Measurements from ENCODE around the gene TERT.
"Not testable (repeated sequence)": the region's sequence is repeated elsewhere in the genome, so short reads cannot be mapped to it uniquely, and the experiment has no call there.

TERT gene

DNA sequence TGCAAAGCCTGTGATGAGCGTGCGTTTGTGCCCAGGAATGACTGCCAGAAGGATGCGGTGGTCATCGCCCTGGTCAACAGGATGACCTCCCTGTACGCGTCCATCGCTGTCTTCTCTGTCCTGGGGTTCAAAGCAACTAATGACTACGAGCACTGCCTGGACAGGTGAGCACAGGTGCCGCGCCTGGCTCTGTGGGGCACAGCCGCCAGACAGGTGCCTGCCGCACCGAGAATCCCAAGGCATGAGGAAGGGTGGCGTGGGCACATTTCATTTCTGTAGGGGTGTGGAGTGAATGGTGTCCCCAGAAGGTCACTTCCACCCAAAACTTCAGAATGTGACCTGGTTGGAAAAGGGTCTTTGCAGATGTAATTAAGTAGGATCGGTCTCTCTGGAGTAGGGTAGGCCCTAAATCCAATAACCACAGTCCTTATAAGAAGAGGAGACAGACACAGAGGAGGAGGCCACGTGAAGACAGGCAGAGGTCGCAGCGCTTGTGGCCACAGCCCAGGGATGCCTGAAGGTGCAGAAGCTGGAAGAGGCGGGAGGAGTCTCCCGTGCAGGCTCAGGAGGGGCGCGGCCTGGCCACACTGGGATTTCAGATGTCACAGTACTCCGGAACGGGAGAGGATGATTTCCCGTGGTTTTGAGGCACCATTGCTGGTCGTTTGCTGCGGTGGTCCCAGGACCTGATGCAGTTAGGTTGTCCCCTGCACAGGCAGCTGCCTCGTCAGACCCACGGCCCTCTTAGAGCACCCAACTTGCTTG is 54.2 kb downstream of the TERT start:
- no peak for DNase-seq (ENCODE audit: low read depth in 2 of 2)

DNA sequence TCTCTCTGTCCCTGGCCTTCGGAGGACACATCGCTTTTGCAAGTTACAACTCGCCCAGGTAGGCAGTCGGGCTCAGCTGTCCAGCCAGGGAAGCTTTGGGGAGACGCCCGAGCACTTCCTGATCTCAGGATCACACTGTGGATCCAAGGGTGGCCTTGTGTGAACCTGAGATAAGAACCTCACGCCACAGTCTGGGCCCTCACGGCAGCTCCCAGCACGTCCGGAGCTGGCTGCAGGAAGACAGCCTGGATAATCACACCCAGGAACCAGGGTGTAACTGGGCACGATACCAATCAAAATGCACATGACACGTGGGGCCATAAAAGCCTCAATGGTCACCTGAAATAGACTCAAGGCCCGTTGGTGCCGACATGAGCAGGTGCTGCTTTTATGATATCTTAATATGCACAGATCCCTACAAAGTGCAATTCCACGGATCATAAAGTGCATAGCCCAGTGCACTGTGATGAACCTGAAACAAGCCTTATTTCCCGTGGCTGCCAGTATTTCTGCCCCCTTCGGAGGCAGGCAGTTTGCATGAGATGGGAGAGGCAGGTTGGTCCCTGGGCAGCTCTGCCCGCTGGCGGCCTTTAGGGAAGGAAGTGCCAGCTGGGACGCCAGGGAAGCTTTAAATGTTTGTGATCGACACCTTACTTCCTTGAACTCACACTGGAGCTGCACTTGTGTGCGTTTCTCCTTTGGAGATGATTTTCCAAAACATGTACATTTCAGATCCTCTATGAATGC is 55.2 kb downstream of the TERT start:
- DNase-seq (ENCODE audit: low read depth in 2 of 2) = no peak

DNA sequence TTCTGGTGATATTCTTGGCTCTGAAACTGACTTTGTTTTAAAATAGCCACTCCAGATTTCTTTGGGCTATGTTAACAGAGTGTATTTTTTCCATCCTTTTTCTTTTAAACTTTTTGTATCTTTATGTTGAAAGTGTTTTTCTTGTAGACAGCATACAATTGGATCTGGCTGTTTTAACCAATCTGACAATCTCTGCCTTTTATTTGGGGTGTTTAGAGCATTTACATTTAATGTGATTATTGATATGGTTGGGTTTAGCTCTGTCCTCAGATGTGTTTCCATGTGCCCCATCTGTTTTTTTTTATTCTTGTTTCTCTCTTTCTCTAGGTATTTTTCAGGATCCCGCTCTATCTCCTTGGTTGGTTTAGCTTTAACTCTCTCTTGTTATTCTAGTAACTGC is 59.0 kb downstream of the TERT start:
- no peak for DNase-seq (ENCODE audit: low read depth in 2 of 2)

DNA sequence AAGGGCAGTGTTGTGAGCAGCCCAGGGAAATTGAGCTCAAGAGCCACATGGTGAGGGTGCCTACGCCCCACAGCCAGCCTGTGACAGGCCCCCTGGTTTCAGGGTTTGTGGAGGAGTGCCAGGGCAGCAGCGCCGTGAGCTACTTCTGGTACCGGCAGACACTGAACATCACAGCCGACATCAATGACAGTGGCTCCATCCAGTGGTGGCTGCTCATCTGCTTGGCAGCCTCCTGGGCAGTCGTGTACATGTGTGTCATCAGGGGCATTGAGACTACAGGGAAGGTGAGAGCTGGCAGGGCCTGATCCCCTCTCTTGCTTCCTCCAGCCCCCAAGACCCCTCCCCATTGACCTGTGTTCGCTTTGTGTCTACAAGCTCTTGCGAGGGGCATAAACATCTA is 59.5 kb downstream of the TERT start:
- DNase-seq (ENCODE audit: low read depth in 2 of 2) = no peak

DNA sequence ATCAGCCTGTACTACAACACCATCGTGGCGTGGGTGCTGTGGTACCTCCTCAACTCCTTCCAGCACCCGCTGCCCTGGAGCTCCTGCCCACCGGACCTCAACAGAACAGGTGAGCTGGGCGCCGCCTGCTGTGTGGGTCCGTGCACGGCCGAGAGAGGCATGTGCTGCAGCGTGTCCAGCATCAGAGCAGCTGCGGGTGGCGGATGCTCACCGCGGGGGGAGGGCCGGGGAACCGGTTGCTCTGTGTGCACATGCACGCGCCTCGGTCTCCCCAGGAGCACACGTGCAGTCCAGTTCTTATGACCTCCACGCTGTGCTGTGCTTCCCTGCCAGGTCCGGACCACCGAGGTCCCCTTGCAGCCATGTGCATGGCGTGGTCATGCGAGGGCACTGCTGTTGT is 62.1 kb downstream of the TERT start:
- DNase-seq (ENCODE audit: low read depth in 2 of 2) = no peak

DNA sequence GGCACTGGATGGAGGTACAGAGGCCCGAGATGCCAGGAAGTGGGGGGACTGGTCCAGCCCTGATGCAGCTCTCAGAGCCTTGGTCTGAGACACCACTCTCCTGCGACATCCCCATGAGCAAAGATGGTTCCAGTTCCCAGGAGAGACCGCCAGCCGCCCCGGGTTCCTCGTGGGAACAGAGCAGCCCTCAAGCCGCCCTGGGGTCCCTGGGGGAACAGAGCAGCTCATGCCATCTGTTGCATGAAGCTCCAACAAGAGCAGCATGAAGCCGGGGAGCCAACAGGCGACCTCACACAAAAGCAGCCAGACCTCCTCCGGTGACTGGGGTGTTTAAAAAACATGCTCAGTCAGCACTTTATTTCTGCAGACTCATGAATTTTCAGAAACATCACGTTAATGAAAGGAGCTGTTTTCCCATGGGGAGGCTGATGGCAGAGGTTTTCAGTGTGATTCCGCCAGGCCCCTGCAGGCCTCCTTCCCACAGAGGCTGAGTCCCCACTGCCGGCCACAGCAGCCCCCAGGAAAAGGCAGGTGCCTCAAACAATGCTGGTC is 63.4 kb downstream of the TERT start:
- DNase-seq (ENCODE audit: low read depth in 2 of 2) = no peak

DNA sequence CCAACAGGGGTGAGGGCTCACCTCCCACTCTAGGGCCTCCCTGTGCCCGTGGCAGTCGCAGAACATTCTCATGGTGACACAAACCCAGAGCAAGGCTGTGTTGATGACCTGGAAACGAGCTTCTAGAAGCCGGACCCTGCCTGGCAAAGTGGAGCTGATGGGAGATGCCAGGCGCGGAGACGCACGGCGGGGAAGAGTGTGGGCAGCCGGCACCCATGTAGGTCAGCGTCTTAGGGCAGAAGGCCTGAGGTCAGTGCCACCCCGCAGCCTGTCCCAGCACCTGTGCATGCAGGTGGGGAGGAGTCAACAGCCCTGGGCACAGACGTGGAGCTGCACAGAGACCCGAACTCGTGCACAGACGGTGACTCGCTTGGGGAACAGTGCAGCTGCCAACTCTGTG is 64.3 kb downstream of the TERT start:
- no peak for DNase-seq (ENCODE audit: low read depth in 2 of 2)

DNA sequence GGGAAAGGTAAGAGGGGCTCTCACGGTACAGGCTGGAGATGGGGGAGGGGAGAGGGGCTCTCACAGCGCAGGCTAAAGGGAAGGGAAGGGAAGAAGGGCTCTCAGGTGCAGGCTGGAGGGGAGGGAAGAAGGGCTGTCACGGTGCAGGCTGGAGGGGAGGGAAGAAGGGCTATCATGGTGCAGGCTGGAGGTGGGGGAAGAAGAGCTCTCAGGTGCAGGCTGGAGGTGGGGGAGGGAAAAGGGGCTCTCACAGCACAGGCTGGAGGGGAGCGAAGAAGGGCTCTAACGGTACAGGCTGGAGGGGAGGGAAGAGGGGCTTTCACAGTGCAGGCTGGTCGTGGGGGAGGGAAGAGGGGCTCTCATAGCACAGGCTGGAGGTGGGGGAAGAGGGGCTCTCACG is 65.0 kb downstream of the TERT start:
- DNase-seq (ENCODE audit: low read depth in 2 of 2) = no peak

DNA sequence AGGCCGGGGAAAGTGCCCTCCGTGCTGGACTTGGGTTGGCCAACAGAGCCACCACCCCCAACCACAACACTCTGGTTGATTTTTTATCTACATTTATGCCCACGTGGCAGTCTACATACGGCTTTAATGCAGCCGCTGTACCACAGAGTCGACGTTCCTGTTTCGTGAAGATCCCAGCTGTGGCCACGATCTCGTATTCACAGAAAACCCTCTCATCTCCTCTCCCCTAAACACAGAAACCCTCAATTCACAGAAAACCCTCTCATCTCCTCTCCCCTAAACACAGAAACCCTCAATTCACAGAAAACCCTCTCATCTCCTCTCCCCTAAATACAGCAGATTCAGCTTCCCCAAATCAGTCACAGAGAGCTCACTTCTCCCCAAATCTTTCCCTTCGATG is 65.8 kb downstream of the TERT start:
- DNase-seq (ENCODE audit: low read depth in 2 of 2) = not testable (repeated sequence)

DNA sequence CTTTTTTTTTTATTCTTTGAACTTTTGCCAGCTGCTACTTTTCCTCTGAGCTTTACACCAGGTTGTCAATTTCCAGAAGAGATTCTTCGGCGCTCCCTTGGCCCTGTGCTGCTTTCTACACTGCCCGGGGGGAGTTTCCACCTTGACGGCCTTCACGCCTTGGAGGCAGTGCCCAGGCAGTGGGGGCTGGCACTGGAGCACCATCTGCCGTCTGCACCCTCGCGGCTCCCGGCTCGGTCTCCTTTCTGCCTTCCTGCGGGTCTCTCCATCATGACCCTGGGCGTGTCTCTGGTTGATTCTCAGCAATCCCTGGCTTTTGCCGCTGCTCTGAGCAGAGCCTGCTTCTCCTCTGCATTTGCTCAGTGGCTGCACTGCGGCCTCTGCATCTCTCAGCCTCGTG is 66.7 kb downstream of the TERT start:
- no peak for DNase-seq (ENCODE audit: low read depth in 2 of 2)

DNA sequence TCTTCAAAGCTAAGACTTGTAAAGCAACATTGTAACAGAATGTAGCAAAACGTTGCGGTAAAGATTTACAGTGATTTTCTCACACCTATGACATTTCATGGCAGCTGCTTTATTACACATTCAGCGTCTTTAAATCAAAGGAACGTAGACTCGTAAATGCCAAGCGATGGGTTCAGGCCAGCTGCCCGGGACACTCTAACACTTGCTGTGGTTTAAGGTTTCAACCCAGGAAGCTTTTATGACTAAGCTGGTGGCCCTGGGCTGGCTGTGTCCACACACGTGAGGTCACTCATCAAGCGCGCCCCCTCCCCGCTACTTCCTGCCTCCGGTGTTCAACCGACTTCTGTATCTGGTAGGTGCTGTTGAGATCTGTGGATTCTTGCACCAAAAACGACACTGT is 67.2 kb downstream of the TERT start:
- DNase-seq (ENCODE audit: low read depth in 2 of 2) = no peak

DNA sequence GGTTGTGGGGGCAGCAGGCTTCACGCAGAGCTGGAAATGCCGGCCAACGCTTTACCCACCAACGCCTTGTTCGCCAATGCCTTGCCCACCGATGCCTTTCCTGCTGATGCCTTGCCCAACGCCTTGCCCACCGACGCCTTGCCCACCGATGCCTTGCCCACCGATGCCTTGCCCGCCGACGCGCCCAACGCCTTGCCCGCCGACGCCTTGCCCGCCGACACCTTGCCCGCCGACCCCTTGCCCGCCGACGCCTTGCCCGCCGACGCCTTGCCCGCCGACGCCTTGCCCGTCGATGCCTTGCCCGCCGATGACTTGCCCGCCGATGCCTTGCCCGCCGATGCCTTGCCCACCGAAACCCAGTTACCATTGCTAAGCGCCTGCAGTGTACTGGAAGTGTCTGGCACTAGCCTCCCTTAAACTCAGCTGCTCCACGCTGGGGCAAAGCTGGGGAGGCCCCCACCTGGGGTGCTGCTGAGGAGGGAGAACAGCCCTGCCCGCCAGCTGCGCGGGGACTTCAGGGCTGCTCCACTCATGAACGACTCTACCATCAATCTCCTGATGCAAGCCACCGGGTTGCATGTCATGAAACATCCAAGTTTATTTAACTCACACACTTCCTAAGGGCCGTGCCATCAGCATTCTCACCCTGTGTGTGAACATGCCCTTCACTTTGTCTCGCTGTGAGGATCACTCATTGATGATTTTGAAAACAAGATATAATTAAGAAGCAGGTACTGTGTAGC is 67.9 kb downstream of the TERT start:
- DNase-seq (ENCODE audit: low read depth in 2 of 2) = no peak

DNA sequence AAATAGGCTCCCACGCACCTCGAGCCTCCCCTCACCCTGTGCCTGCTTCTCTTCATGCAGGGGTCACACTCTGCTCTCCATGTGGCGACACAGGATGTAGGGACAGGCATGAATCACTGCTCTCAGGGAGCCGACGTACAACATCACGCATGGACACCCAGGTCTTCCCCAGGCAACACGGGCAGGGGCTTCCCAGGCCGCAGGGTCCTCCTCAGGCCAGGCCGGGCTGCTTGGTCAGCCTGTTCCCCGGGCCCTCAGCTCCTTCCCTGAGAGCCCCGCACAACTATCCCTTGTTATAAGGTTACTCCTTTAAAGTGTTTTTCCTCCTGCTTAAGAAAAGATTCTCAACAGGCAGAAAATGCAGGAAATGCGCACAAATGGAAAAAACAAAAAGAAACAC is 68.6 kb downstream of the TERT start:
- no peak for DNase-seq (ENCODE audit: low read depth in 2 of 2)

DNA sequence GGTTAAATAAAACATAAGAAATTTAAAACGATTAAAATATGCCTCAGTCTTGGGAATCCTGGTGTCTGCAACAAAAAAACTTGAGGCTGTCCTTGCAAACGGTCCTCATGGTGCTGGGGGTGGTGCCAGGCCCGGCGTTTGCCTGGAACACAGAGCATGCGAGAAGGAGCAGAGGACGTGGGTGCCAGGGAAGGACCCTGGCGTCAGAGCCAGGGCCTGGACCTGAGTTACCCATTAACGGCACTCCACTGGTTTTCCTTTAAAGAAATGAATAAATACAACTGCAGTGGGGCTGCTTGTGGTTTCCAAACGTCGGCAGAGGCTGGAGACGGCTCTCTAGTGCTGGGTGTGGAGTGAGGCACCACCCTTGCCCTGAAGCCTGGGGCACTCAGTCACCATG is 69.8 kb downstream of the TERT start, which contains the start of gene SLC6A18:
Gene SLC6A18 (plus strand): TSS at position 301 of the 400 bp plus-strand sequence. CDS start 97 bp downstream, at position 398.
- no peak for DNase-seq (ENCODE audit: low read depth in 2 of 2)

DNA sequence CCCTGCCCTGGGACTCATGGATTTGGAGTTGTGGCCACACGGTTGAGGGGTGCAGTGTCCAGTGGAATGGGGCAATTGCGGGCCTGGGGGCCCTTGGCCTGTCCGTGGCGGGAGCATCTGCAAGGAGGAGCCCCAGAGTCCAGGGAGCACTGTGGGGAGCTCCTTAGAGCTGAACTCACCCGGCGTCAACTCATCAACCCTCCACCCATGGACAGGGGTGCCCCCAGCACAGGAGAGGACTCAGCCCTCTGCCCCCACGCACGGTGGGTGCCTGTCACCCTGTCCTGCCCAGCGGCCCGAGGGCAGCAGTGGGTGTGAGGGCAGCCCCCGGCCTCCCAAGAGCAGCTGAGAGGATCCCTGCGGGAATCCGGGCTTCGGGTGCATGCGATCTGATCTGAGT is 70.2 kb downstream of the TERT start:
- no peak for DNase-seq (ENCODE audit: low read depth in 2 of 2)

DNA sequence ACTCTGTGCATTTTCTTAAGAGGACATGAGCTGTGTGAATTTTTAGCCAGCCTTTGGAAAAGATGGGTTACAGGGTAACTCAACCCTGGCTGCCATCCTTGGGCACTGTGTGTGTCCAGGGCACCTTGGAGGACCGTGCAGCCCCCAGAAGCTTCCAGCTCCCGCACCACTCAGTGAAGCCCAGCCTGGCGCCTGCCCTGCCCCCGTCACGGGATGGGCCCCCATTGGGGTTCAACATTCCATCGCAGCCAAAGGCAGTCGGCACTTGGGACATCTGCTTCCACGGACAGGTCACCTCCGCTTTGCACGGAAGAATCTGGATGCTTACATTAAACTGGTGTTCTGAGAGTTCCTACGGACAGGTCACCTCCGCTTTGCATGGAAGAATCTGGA is 71.6 kb downstream of the TERT start:
- no peak for DNase-seq (ENCODE audit: low read depth in 2 of 2)

DNA sequence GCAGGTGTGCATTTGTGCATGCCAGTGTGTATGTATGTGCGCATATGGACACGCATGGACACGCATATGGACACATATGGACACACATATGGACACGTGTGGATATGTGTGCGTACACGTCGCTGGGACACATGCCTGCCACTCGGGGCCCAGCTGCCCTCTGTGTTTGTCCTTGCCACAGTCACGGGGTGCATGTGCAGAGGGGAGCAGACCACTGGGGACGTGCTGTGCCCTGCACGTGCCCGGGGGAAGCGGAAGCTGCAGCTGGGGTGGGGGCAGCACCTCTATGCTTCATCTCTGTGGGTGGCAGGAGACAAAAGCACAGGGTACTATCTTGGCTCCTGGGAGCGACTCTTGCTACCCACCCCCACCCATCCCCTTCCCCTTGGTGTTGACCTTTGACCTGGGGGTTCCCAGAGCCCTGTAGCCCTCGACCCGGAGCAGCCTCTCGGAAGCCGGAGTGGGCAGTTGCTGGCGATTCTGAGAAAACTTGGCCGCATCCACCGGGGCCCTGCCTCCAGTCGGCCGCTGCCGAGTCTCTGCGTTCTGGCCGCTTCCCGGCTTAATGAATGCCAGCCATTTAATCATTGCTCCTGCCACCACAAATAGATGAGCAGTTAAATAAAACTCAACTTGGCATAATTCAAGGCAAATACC is 72.1 kb downstream of the TERT start:
- DNase-seq (ENCODE audit: low read depth in 2 of 2) = no peak

DNA sequence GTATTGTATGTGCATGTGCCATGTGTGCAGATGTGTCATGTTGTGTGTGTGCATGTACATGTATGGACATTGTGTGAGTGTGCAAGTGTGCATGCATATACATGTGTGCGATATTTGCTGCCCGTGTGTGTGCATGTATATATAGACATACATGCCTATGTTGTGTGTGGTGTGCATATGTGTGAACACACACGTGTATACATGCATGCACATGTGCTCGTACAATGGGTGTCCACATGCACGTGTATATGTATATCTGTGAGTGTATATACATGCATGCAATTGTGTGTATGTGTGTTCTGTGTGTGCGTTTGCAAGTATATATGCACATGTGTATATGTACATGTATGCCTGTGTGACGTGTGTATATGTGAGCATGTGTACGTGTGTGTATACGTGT is 72.7 kb downstream of the TERT start:
- DNase-seq (ENCODE audit: low read depth in 2 of 2) = no peak

DNA sequence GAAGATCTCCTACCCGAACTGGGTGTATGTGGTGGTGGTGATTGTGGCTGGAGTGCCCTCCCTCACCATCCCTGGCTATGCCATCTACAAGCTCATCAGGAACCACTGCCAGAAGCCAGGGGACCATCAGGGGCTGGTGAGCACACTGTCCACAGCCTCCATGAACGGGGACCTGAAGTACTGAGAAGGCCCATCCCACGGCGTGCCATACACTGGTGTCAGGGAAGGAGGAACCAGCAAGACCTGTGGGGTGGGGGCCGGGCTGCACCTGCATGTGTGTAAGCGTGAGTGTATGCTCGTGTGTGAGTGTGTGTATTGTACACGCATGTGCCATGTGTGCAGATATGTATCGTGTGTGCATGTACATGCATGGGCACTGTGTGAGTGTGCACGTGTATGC is 73.1 kb downstream of the TERT start:
- DNase-seq (ENCODE audit: low read depth in 2 of 2) = no peak

DNA sequence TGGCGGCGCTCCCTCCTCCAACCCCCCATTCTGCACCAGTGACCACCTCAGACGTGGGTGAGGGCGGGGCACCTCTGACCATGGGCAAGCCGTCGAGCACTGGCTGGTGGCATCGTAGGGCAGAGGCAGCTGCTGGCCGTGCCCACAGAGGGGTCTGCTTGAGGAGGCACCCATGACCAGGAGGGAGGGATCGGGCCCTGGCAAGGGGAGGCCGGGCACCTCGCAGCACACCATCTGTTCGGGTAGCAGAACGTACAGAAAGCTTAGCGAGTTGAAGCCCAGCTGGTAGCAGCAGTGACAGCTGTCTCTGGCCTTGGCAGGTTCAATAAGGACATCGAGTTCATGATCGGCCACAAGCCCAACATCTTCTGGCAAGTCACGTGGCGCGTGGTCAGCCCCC is 74.0 kb downstream of the TERT start:
- DNase-seq (ENCODE audit: low read depth in 2 of 2) = no peak

DNA sequence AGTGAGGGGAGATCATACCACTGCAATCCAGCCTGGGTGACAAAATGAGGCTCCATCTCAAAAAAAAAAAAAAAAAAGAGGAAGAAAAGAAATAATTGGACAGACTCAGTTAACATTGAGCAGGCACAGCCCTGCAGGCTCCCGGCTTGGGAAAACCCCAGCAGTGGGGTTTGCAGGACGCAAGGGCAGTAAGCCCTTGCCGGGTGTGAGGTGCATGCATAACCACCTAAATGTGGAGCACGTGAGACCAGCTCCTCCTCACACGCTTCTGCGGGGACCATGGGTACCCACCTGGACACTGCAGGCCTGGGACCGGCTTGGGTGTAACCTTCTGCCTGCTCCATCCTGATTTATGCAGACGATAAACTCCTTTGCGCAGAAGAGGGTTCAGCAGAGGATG is 74.5 kb downstream of the TERT start:
- no peak for DNase-seq (ENCODE audit: low read depth in 2 of 2)

DNA sequence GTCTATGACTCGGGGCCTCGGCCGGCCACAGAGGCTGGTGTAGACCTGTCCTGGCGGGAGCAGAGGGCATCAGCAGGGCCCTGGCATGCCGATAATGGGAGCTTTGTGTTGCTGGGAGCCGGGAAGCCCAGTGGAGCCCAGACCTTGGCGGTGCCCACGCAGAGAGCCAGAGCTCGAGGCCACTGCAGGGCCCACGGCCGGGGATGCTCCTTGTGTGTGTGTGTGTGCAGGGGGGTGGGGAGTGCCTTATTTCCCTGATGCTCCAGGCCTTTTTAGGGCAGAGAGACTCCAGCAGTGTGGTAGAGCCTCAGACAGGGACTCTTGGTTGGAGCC is 75.1 kb downstream of the TERT start:
- no peak for DNase-seq (ENCODE audit: low read depth in 2 of 2)
